HG03139 (cell line): Measurements from ENCODE around the gene ACTMAP.
"Not testable (repeated sequence)": the region's sequence is repeated elsewhere in the genome, so short reads cannot be mapped to it uniquely, and the experiment has no call there.

ENCODE experiments used
- ATAC-seq: cut with Tn5 transposase; IDR thresholded peaks from one replicate; pipeline ENCODE4 v1.9.1; 2021; ENCODE audit not compliant: unreplicated experiment

The ACTMAP gene

GRCh38 chr19:40750058-40750873 lies at the start of gene ACTMAP:
Gene ACTMAP (minus strand): TSS chr19:40750477. CDS start chr19:40749803, 674 bp downstream.
- peak; percentile 78 for ATAC-seq

GRCh38 chr19:40799558-40800338 lies 49.5 kb upstream of the ACTMAP start:
- ATAC-seq = no peak

GRCh38 chr19:40798683-40799557 lies 48.6 kb upstream of the ACTMAP start, which contains the start of gene EGLN2:
Gene EGLN2 (plus strand): TSS chr19:40799191. CDS start chr19:40800573, 1,382 bp downstream.
- ATAC-seq = peak; percentile 65

- no peak for ATAC-seq
These were observed 47.8 kb upstream of the ACTMAP start for GRCh38 chr19:40797963-40798682.

- no peak for ATAC-seq
These were observed 47.1 kb upstream of the ACTMAP start for GRCh38 chr19:40797166-40797962.

GRCh38 chr19:40791996-40792395 lies 41.7 kb upstream of the ACTMAP start:
- ATAC-seq = no peak

- ATAC-seq = no peak
These were observed 41.1 kb upstream of the ACTMAP start for GRCh38 chr19:40791349-40791748.

- no peak for ATAC-seq
These were observed 36.1 kb upstream of the ACTMAP start for GRCh38 chr19:40786060-40787037.

GRCh38 chr19:40785526-40785925 lies 35.2 kb upstream of the ACTMAP start:
- ATAC-seq = no peak

GRCh38 chr19:40784146-40784545 lies 33.9 kb upstream of the ACTMAP start:
- ATAC-seq = not testable (repeated sequence)

- ATAC-seq = no peak
These were observed 33.4 kb upstream of the ACTMAP start for GRCh38 chr19:40783711-40784110.

GRCh38 chr19:40781140-40781539 lies 30.9 kb upstream of the ACTMAP start:
- ATAC-seq = no peak

- no peak for ATAC-seq
These were observed 30.3 kb upstream of the ACTMAP start for GRCh38 chr19:40780582-40780981.

GRCh38 chr19:40778706-40779284 lies 28.5 kb upstream of the ACTMAP start:
- ATAC-seq = no peak

- ATAC-seq = peak; percentile 60
These were observed 27.8 kb upstream of the ACTMAP start, which contains the start of gene RAB4B for GRCh38 chr19:40777937-40778705. Gene RAB4B (plus strand): TSS chr19:40778247. CDS start chr19:40778376, 129 bp downstream.

- no peak for ATAC-seq
These were observed 27.3 kb upstream of the ACTMAP start for GRCh38 chr19:40777645-40777936.

- peak; percentile 49 for ATAC-seq
These were observed 26.8 kb upstream of the ACTMAP start for GRCh38 chr19:40776932-40777644.
